NCI-H2171 (cell line): ENCODE data around the gene CDH23.

Source experiments
- DNase-seq: peaks from one replicate; lab custom pipeline; 2025; lab: John Stamatoyannopoulos, UW

CDH23 gene

DNA sequence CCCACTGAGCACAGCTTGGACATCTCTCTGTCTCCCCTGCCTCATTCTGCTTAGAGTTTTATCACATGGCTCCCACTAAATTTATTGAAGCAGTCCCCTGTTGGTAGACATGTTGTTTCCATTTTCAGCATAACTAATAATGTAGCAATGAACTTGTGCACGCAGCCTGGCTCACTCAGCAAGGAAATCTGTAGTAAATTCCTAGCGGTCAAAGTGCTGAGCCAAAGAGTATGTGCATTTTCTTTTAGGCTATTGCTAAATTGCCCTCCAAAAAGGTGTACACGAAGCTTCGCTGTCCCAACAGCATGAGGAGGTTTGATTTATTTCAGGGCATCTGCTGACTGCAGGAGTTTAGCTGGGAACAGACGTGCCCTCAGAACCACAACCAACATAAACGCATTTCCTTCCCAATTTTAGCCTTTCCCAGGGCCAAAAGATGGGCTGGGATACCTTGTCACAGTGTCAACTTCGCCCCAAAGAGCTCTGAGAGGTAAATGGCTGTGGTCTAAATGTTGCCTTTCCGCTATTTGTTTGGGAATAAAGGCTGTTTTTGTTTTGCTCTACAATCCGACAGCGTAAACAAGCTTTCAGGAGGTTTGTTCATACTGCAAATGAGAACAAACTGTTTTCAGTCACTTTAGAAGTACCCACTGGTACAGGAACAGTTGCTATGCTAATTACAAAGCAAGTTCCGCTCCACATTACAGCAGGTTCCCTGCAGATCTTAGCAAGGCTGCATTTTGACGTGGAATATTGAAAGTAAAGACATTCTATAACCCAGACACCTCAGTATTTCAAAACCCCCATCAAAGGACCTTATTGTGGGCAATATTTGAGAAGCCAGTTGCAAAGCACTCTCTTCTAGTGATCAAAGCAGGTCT, 359.8 kb downstream of the CDH23 start:
- no peak for DNase-seq

DNA sequence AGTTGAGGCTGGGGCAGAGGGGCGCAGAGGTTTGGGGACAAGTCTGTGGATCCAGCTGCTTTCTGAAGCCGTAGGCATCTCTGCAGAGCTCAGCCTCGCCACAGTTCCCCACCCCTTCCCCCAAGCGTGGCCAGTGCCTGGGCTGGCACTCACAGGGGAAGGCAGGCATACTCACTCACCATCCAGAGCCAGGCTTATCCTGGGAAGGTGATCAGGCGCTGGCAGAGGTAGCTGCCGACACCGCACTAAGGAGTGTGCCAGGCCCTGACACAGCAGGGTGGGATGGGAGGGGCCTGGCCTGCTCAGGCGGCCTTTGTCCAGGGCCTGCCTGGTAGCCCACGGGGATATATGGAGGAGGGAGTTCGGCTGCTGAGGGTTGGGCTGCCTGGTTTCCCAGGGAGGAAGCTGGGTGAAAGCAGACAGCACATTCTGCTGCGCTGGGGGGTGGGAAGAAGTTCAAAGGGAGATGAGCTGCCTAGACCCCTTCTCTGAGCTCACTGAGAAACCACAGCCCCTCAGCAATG, 360.7 kb downstream of the CDH23 start:
- DNase-seq: no peak

DNA sequence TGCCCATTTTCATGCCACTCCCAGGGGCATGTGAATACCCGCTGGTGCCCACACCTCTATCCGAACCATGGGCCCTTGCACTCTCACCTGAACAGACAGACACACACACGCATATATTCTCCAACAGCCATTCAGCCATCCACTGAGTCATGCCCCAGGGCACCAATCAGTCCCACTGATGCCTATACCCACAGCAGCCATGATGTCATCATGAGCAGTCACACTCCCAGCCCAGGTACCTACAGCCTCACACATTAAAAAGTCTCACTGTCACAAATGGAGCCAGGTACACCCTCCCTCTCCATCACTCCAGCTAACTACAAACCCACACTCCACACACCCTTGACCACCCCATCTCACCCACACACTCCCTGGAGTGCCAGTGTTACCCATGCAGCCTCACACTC, 364.4 kb downstream of the CDH23 start:
- no peak for DNase-seq

DNA sequence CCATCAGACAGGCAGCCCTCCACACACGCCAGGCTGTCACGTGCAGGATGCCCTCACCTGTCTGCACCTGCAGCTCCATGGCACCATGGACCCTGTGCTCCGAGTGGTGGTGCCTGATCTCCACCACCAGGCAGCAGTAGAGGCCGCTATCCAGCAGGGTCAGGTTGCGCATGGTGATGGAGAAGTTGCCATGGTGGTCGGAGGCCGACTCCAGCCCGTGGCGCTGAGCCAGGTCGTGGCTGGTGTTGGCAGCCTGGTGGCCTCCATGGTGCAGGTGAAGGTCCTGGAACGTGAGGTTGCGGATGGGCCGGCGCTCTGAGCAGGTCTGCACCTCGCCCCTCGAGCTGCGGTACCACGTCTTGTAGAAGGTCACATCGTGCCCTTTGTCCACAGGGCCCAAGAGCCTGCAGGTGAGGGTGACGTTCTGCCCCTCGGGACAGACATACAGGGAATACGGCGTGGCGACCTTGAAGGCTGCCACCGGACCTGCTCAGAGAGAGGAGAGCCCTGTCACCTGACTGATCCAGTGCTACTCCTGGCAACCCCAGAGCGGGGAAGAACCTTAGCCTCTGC, 364.9 kb downstream of the CDH23 start:
- no peak for DNase-seq

DNA sequence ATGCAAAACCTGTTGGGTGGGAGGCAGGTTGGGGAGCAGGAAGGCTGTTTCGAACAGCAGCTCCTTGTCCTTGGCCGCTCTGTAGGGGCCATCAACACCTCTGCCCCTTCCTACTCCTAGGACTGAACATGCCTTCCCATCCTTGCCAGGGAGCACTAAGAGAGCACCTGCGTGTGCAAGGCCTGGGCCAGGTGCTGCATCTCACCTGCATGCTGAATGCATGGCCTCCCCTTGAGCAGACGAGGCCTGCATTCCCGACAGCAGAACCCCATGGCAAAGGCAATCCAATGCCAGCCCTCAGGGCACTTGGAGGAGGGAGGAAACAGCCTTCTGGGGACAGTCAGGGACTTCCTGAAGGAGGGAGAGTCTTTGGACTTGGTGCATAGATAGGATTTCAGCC, 365.6 kb downstream of the CDH23 start:
- DNase-seq: no peak

GRCh38 chr10:71763352-71764127, 366.8 kb downstream of the CDH23 start:
- no peak for DNase-seq

DNA sequence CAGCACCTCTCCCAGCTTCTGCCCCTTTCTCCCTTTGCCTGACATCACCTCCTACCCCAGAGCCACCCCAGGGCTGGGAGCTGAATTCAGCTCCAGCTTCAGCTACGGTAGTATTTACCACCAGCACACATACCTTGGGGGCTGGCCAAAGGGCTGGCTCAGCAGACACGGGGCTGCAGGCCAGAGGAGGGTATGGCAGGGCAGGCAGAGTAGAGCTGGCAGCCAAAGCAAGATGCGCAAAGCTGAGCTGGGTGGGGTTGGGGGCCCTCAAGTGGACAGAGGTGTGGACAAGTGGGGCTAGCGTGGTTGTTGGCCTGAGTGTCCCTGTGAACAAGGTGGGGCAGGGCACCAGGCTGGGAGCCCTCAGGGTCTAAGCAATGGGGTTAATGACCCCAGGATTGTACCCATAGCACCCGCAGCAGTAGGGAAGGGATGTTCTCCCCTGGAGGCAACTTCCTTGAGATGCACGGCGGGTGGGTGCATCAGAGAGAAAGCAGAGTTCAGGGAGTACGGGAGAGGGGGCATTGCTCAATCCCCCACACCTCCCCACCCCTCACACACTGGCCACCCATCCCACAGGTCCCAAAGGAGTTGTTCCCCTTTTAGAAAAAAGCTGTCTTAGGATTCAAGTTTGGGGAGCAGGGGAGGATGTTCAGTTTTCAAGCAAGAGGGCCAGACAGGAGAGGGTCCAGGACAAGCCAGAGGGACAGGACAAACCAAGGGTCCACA, 368.6 kb downstream of the CDH23 start:
- DNase-seq: no peak

DNA sequence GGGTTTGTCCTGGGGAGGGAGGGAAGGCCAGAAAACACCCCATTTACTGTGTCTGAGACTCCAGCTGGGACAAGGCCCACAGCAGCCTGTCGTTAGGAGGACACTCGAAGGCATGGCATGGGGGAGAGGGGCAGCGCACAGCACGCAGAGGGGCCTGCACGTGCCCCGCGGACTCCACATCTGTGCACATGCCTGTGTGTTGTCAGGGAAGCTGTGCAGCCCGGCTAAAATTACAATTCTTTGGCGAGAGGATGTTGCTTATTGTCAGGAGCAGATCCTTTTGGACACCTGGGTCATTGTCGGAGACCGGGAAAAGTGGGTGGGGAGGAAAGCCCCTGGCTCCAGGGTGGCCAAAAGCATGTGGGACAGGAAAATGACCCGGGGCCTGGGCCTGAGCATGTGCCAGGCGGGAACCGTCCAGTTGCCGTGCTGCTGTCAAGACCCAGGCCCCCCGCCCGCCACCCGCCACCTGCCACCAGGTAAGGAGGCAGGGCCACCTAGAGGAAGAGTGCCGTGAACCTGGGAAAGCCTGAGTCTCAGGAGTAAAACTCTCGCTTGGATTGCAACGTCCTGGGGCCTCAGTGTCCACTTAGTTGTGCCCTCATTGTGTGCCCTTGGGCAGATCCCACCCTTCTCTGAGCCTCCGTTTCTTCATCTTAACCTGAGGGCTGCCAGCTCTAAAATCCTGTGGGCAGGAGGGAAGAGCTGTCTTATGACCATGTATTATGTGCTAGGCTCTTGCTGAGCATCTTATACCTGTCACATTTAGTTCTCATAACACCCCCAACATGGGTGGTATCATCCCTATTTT, 369.4 kb downstream of the CDH23 start:
- DNase-seq: no peak

GRCh38 chr10:71766717-71767419, 370.1 kb downstream of the CDH23 start:
- no peak for DNase-seq

- no peak for DNase-seq
Measured at GRCh38 chr10:71767420-71768035, 370.8 kb downstream of the CDH23 start.

GRCh38 chr10:71769279-71769823, 372.6 kb downstream of the CDH23 start:
- DNase-seq: no peak

- DNase-seq: no peak
Measured at GRCh38 chr10:71770255-71770654, 373.5 kb downstream of the CDH23 start.

GRCh38 chr10:71770789-71771188, 374.1 kb downstream of the CDH23 start:
- no peak for DNase-seq

GRCh38 chr10:71771204-71771603, 374.5 kb downstream of the CDH23 start:
- DNase-seq: no peak

DNA sequence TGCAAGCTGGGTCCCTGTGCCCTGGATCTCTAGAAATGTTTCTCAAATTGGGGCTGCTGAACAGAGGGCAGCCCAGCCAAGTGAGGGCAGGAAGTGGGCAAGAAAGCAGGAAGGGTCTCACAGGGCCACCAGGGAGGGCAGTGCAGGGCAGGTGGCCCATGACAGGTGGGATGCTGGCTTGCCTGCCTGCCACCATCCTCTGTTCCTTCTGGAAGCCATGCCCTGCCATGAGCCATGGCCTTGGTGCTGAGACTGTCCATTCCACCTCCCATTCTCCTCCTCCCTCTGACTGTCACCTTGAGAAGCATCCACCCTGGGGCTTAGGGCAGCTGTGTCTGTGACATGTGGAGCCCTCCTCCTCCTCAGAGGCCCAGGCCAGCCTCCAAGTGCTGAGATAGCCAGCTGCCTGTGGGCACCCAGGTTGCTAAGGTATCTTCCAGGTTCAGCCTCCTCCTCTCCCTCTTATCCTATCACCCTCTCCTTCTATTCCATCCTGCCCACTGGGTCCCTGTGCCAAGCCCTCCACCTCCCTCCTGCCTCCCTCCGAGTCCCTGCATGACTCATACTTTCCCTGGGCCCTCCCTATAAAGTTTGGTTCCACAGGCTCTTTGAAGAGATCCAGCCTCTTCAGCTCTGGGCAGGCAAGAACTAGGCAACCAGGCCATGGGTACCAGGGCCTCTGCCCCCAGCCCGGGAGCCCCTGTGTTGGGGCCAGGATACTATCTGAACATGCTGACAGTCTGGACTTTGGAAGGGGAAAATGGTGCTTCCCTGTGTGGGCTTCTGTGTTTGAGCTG, 375.3 kb downstream of the CDH23 start:
- no peak for DNase-seq

DNA sequence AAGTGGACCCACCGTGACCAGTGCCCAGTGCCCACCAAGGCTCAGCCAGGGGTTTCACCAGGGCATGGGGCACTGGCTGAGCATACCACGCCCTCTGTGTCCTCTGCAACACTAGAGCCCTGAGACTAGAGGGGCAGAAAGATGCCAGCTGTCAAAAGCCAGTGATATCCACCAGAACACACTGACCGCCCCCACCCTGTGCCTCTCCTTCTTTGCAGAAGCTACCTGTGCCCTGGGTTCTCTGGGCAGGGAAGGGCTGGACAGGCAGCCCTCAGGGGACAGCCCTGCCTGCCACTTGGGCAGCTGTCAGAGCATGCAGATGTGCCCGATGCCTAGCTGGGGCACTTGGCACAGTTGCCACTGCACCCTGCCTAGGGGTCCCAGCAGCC, 376.1 kb downstream of the CDH23 start:
- no peak for DNase-seq

GRCh38 chr10:71773221-71773971, 376.7 kb downstream of the CDH23 start, which contains the start of gene VSIR:
TSS of gene VSIR (minus strand) at chr10:71773520. CDS start at chr10:71773439, 81 bp downstream.
- DNase-seq: peak; percentile 52
